Measurements from ENCODE around the gene C10orf120. TPM values are rescaled to one million over a fixed set of nuclear protein-coding genes. Genes with fewer than 3 reads are reported as not detected.

C10orf120 gene
- total RNA-seq, 1 donor from 2014 or later, result not detected

DNA sequence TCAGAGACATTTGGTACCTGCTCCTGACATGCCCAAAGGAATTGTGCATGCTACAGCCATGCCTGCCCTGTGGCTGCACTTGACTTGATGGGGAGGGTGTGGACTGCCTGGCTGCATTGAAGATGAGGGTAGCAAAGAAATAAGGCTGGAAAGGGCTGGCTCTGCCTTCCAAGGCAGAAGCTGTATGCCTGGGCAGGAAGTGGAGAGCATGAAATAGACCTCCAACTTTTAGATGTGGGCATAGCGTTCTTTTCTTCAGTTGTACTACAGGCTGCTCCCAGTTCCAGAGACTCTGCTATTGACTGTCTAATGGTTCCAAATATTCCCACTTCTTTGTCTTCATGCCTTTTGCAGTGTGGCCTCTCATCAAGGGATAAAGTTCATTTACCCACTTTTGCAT, 3.0 kb downstream of the C10orf120 start:
- no peaks in the 10 kb centered on the region for H3K9me3 Mint-ChIP-seq (ENCODE audit: unreplicated experiment)
- DNase-seq, result no peak
- no peaks in the 10 kb centered on the region for H3K36me3 Mint-ChIP-seq (ENCODE audit: unreplicated experiment)
- no peaks in the 10 kb centered on the region for H3K4me1 Mint-ChIP-seq (ENCODE audit: low read depth, unreplicated experiment)
- no peak overlapping the region for H3K27ac Mint-ChIP-seq (ENCODE audit: unreplicated experiment)
- TF ChIP-seq, protein P1, sequence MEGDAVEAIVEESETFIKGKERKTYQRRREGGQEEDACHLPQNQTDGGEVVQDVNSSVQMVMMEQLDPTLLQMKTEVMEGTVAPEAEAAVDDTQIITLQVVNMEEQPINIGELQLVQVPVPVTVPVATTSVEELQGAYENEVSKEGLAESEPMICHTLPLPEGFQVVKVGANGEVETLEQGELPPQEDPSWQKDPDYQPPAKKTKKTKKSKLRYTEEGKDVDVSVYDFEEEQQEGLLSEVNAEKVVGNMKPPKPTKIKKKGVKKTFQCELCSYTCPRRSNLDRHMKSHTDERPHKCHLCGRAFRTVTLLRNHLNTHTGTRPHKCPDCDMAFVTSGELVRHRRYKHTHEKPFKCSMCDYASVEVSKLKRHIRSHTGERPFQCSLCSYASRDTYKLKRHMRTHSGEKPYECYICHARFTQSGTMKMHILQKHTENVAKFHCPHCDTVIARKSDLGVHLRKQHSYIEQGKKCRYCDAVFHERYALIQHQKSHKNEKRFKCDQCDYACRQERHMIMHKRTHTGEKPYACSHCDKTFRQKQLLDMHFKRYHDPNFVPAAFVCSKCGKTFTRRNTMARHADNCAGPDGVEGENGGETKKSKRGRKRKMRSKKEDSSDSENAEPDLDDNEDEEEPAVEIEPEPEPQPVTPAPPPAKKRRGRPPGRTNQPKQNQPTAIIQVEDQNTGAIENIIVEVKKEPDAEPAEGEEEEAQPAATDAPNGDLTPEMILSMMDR (IDR thresholded peaks at IDR 0.05; ENCODE audit: partially characterized antibody, unreplicated experiment), result no peak
- H3K27me3 Mint-ChIP-seq (ENCODE audit: unreplicated experiment), result no peaks in the 10 kb centered on the region
- no peak overlapping the region for H3K4me3 Mint-ChIP-seq (ENCODE audit: unreplicated experiment)

DNA sequence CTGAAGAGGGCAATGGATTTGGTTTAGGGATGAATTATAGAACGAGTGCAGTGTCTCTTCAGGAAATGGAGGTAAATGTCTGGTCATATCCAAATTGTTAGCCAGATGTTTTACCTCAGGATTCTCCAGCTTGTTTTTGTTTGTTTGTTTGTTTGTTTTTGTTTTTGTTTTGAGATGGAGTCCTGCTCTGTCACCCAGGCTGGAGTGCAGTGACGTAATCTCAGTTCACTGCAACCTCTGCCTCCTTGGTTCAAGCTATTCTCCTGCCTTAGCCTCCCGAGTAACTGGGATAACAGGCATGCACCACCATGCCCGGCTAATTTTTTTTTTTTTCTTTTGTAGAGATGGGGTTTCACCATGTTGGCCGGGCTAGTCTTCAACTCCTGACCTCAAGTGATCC, 6.9 kb downstream of the C10orf120 start:
- H3K27me3 Mint-ChIP-seq (ENCODE audit: unreplicated experiment), result no peaks in the 10 kb centered on the region
- no peak overlapping the region for H3K4me3 Mint-ChIP-seq (ENCODE audit: unreplicated experiment)
- no peak for DNase-seq
- H3K4me1 Mint-ChIP-seq (ENCODE audit: low read depth, unreplicated experiment), result no peaks in the 10 kb centered on the region
- H3K9me3 Mint-ChIP-seq (ENCODE audit: unreplicated experiment), result no peaks in the 10 kb centered on the region
- H3K36me3 Mint-ChIP-seq (ENCODE audit: unreplicated experiment), result no peaks in the 10 kb centered on the region
- TF ChIP-seq, protein P1 (IDR thresholded peaks at IDR 0.05; ENCODE audit: partially characterized antibody, unreplicated experiment), result no peak
- no peak overlapping the region for H3K27ac Mint-ChIP-seq (ENCODE audit: unreplicated experiment)

DNA sequence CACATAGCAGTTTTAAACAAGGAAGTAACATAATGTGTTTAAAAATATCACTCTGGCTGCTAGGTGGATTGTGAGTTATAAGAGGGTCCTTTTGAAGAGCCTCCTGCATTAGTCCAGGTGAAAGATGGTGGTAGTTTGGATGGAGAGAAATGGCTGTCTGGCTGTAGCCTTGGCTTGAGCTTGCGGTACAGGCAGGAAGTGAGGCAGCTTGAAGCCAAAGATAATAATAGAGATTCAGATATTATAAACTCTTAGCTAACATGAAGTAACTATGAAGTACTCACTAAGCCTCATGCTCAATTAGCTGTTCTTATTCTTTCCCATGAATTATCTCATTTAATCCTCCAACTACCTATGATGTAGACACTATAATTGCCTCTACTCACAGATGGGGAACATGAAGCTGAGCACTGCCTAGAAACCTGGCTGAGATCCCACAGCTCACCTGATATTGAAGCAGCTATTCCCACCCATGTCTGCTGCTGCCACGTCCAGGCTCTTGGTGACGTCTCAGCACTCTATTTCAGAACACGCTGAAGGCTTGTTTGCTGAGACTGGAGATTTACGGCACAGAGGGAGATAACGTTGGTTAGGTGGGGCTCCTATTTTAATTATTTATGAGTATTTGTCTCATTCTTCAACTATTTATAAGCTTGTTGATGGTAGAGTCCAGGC, 10.4 kb downstream of the C10orf120 start:
- H3K27me3 Mint-ChIP-seq (ENCODE audit: unreplicated experiment), result no peaks in the 10 kb centered on the region
- TF ChIP-seq, protein P1 (IDR thresholded peaks at IDR 0.05; ENCODE audit: partially characterized antibody, unreplicated experiment), result no peak
- no peak overlapping the region for H3K27ac Mint-ChIP-seq (ENCODE audit: unreplicated experiment)
- no peaks in the 10 kb centered on the region for H3K4me1 Mint-ChIP-seq (ENCODE audit: low read depth, unreplicated experiment)
- no peak for DNase-seq
- no peak overlapping the region for H3K4me3 Mint-ChIP-seq (ENCODE audit: unreplicated experiment)
- H3K9me3 Mint-ChIP-seq (ENCODE audit: unreplicated experiment), result peaks cover 3% of the 10 kb centered on the region
- H3K36me3 Mint-ChIP-seq (ENCODE audit: unreplicated experiment), result peaks cover 3% of the 10 kb centered on the region

DNA sequence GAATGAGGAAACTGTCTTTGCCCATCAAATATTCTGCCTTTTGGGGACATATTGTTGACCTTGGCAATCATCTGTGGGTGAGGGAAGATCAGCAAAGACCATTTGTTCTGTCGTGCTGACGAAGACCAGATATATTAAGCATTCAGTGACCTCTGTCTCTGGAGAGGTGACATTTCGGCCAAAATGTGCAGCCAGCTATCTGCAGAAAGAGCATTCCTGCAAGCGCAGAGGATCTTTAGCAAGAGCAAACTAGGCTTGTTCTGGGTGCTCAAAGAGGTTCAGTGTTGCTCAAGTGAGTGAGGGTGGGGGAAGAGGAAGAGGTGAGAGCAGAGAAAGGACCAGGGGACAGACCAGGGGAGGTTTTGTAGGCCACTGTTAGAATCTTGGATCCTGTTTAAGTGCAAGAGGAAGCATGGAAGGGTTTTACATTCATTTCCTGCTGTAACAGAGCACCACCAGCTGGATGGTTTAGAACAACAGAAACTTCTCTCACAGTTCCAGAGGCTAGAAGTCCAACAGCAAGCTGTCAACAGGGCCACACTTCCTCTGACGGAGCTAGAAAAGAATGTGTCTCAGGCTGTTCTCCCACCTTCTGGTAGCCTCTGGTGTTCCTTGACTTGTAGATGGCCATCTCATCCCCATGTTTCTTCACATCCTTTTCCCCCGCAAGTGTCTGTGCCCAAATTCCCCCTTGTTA, 11.2 kb downstream of the C10orf120 start:
- TF ChIP-seq, protein P1 (IDR thresholded peaks at IDR 0.05; ENCODE audit: partially characterized antibody, unreplicated experiment), result no peak
- no peaks in the 10 kb centered on the region for H3K27me3 Mint-ChIP-seq (ENCODE audit: unreplicated experiment)
- no peak overlapping the region for H3K4me3 Mint-ChIP-seq (ENCODE audit: unreplicated experiment)
- peaks cover 3% of the 10 kb centered on the region for H3K36me3 Mint-ChIP-seq (ENCODE audit: unreplicated experiment)
- DNase-seq, result no peak
- H3K9me3 Mint-ChIP-seq (ENCODE audit: unreplicated experiment), result peaks cover 3% of the 10 kb centered on the region
- H3K27ac Mint-ChIP-seq (ENCODE audit: unreplicated experiment), result no peak overlapping the region
- H3K4me1 Mint-ChIP-seq (ENCODE audit: low read depth, unreplicated experiment), result no peaks in the 10 kb centered on the region

DNA sequence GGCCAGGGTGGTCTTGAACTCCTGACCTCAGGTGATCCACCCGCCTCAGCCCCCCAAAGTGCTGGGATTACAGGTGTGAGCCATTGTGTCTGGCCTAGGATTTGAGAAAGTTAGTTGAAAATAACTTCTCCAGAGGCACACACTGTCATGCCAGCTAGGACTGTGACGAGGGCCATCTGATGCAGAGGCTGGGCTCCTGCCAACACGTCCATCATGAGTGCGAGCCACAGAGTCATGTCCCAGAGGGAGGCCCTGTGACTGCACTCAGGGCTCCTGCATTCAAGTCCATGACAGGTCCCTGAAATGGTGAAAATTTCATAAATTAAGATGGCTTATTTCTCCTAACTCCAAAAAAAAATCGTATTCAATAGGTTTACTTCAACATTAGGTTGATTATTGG, 17.1 kb downstream of the C10orf120 start:
- TF ChIP-seq, protein P1 (IDR thresholded peaks at IDR 0.05; ENCODE audit: partially characterized antibody, unreplicated experiment), result no peak
- Mint-ChIP-seq H3K36me3 (ENCODE audit: unreplicated experiment) (peaks cover 3% of the 10 kb centered on the region), H3K4me1 (ENCODE audit: low read depth, unreplicated experiment) (no peaks in the 10 kb centered on the region), H3K4me3 (ENCODE audit: unreplicated experiment) (no peak overlapping the region), H3K27ac (ENCODE audit: unreplicated experiment) (no peak overlapping the region), H3K9me3 (ENCODE audit: unreplicated experiment) (peaks cover 3% of the 10 kb centered on the region), H3K27me3 (ENCODE audit: unreplicated experiment) (no peaks in the 10 kb centered on the region)
- no peak for DNase-seq
